Lung (tissue), 12 donors: ENCODE data around the gene STAC. TPM values are rescaled to one million over a fixed set of nuclear protein-coding genes. Genes with fewer than 3 reads are reported as not detected.

Source experiments
- ATAC-seq: fragments of 200-7000 bp; cut with Tn5 transposase; one replicate; pipeline ENCODE4 v1.9.1; 2020; ENCODE audit warnings: moderate number of reproducible peaks; ENCODE audit not compliant: insufficient read depth, low FRiP score
- DNase-seq, 3 donors: peaks; one replicate each; pipeline ENCODE4 v3.0.0-alpha.2; 2013 to 2017
- H3K27ac ChIP-seq, 2 donors: one replicate each; pipeline ENCODE4 v1.5.1; 2013; ENCODE audit warnings: mild to moderate bottlenecking in 2 of 2, moderate library complexity in 2 of 2, control low read depth in 1 of 2, inconsistent platforms in 1 of 2, low read depth in 1 of 2, low read length in 1 of 2
- H3K27me3 ChIP-seq, 3 donors: one replicate each; pipeline ENCODE4 v1.5.1; 2013; ENCODE audit warnings: low read length in 2 of 3; ENCODE audit not compliant: control insufficient read depth in 3 of 3, insufficient read depth in 3 of 3
- H3K36me3 ChIP-seq, 4 donors: one replicate each; pipeline ENCODE4 v1.5.1; 2013; ENCODE audit warnings: low read length in 4 of 4, mild to moderate bottlenecking in 1 of 4, moderate library complexity in 1 of 4; ENCODE audit not compliant: control insufficient read depth in 4 of 4, insufficient read depth in 4 of 4
- H3K4me1 ChIP-seq, 5 donors: one replicate each; pipeline ENCODE4 v1.5.1; 2013; ENCODE audit warnings: low read length in 5 of 5, mild to moderate bottlenecking in 2 of 5, moderate library complexity in 1 of 5; ENCODE audit not compliant: control insufficient read depth in 5 of 5, insufficient read depth in 5 of 5
- H3K4me3 ChIP-seq: one replicate; pipeline ENCODE4 v1.5.1; 2013; ENCODE audit warnings: mild to moderate bottlenecking, control low read depth, moderate library complexity
- H3K9ac ChIP-seq, 2 donors: one replicate each; pipeline ENCODE4 v1.5.1; 2013; ENCODE audit warnings: low read length in 2 of 2, control low read depth in 1 of 2; ENCODE audit not compliant: insufficient read depth in 1 of 2
- H3K9me3 ChIP-seq, 4 donors: one replicate each; pipeline ENCODE4 v1.5.1; 2013; ENCODE audit warnings: low read length in 3 of 4, mild to moderate bottlenecking in 1 of 4, moderate library complexity in 1 of 4; ENCODE audit not compliant: control insufficient read depth in 4 of 4, insufficient read depth in 3 of 4
- WGBS, 2 donors: extraction: QIAGEN DNeasy Blood & Tissue Kit; methylation state at CpG; one replicate each; pipeline ENCODE4 v1.1.7; 2013; 5-methylcytosine and 5-hydroxymethylcytosine counted together
- polyA plus RNA-seq, 2 donors: library from polyadenylated mRNA; stranded (reverse); fragments of 200-250 nt; gene quantifications; one replicate each; pipeline ENCODE4 v1.2.1, GENCODE V29; 2013
- total RNA-seq, 2 donors: library from RNA; depleted of rRNA in 1 of 2; stranded (reverse); fragments of >200 nt in 1 of 2; gene quantifications; one replicate each; pipeline ENCODE4 v1.2.1, GENCODE V29; 2014 to 2021
- TF ChIP-seq, protein P1 (sequence below): IDR thresholded peaks from 2 replicates; pipeline ENCODE4 v1.5.1; 2012; ENCODE audit warnings: mild to moderate bottlenecking; ENCODE audit errors: control extremely low read depth, extremely low read depth
- donor health status: control.
- donor health status: control.
- donor health status: Bipolar disorder and iron deficiency.
- donor health status: healthy.
- donor health status: DM: yes; HTN: yes; CAD: no.

STAC gene
- total and polyA plus RNA-seq, 4 donors: 1.3 to 17.2 (median 5.7) TPM

DNA sequence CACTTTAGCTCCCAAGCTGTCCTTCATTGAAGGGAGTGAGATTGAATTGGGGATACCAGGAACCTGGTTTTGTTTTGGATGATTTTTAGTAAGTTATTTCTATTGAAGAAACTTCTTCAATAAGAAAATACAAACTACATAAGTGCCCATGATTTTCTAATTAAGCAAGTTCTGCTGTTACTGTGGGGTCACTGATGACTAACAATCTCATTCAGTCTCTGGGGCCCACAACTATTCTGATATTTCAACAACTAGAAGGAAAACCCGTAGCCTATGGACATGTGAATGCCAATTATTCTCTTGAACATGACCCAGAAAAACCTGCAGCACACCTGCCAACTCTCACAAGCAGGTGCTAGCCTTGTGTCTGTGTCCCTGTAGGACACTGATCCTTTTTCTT, 199.4 kb downstream of the STAC start:
- no peaks in the 10 kb centered on the region for H3K27me3 ChIP-seq
- TF ChIP-seq, protein P1, sequence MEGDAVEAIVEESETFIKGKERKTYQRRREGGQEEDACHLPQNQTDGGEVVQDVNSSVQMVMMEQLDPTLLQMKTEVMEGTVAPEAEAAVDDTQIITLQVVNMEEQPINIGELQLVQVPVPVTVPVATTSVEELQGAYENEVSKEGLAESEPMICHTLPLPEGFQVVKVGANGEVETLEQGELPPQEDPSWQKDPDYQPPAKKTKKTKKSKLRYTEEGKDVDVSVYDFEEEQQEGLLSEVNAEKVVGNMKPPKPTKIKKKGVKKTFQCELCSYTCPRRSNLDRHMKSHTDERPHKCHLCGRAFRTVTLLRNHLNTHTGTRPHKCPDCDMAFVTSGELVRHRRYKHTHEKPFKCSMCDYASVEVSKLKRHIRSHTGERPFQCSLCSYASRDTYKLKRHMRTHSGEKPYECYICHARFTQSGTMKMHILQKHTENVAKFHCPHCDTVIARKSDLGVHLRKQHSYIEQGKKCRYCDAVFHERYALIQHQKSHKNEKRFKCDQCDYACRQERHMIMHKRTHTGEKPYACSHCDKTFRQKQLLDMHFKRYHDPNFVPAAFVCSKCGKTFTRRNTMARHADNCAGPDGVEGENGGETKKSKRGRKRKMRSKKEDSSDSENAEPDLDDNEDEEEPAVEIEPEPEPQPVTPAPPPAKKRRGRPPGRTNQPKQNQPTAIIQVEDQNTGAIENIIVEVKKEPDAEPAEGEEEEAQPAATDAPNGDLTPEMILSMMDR: no peak
- no peaks in the 10 kb centered on the region for H3K36me3 ChIP-seq
- H3K27ac ChIP-seq: no peak overlapping the region
- no peaks in the 10 kb centered on the region for H3K4me1 ChIP-seq
- peaks cover 0 to 18% (median 0%) of the 10 kb centered on the region in 4 donors for H3K9me3 ChIP-seq
- no peak overlapping the region for H3K9ac ChIP-seq
- ATAC-seq (no peak), DNase-seq (no peak)
- 74 to 75% methylated on average over 1 of the region's 1 CpG for WGBS, 2 donors
- H3K4me3 ChIP-seq: no peak overlapping the region

DNA sequence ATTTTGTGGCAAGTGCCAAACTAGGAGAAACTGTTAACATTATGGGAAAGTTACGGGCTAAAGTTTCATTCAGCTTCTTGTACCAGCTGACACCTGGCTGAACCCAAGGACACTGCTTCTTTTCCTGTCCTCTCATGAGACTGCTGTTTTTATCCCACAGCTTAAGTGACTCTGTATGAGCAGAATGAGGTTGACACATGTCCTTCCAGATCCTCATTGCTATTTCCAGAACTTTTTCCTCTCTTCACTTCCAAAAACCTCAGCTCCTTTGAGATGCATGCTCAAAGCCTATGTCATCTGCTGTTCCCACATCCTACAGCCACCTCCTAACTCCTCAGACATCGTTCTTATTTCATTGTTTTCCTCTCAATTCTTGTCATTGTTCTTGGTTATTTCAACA, 200.4 kb downstream of the STAC start:
- H3K9me3 ChIP-seq: peaks cover 0 to 18% (median 1%) of the 10 kb centered on the region in 4 donors
- H3K27ac ChIP-seq: no peak overlapping the region
- WGBS, 2 donors: 77 to 86% methylated on average over 2 of the region's 2 CpGs

DNA sequence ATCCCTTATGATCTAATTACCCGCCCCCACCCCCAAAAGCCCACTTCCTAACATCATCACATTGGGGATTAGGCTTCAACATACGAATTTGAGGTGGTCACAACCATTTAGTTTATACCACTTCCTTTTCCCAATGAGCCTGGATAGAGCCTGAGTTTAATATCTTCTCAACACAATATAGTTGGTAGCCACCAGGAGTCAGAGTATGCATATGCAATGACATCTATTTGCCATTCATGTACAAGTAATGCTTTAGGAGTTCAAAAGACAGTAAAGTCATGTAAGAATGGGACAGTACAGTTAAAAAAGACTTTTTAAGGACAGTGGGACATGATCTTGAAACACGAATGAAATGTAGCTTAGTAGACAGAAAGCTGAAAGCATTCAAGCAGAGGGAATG, 211.7 kb downstream of the STAC start:
- ATAC-seq: no peak

More for the DNA sequence above, 200.4 kb downstream of the STAC start:
- ATAC-seq: no peak
- Histone ChIP-seq H3K27me3 (no peaks in the 10 kb centered on the region), H3K9ac (no peak overlapping the region), H3K4me1 (no peaks in the 10 kb centered on the region), H3K36me3 (no peaks in the 10 kb centered on the region), H3K4me3 (no peak overlapping the region)
- no peak for DNase-seq
- TF ChIP-seq, protein P1: no peak

More for the DNA sequence above, 211.7 kb downstream of the STAC start:
- Histone ChIP-seq H3K4me1 (no peaks in the 10 kb centered on the region), H3K9ac (no peak overlapping the region), H3K27ac (no peak overlapping the region), H3K4me3 (no peak overlapping the region), H3K27me3 (no peaks in the 10 kb centered on the region), H3K36me3 (no peaks in the 10 kb centered on the region), H3K9me3 (peaks cover 0 to 1% (median 0%) of the 10 kb centered on the region in 4 donors)
- no peak for DNase-seq
- TF ChIP-seq, protein P1: no peak
- WGBS, 2 donors: 75 to 82% methylated on average over 3 of the region's 3 CpGs
